Measurements from ENCODE around the gene ABCA4.

ABCA4 gene

GRCh38 chr1:94032637-94033036 is 88.3 kb downstream of the ABCA4 start:
- in situ Hi-C loops (cut with MboI; ENCODE audit: low sequenced_read_pairs): no loop called here

DNA sequence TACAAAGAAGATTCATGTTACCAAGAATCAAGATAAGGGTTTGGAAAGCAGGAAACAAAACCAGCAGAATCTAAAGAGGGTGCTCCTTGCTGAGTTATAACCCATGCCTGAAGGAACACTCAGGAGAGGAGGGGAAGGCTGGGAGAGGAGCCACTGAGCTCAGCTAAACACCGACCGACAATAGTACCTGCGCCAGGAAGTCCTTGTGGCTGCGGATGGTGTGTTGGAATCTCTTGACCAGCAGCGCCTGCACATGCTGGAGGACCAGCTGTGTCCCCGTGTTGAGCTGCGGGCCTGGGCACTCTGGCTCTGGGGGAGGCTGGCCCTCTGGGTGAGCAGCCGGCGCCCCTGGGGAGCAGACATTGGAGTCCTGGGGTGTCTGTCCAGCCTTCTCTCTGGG is 89.4 kb downstream of the ABCA4 start:
- in situ Hi-C loops (cut with MboI; ENCODE audit: low sequenced_read_pairs): no loop called here

DNA sequence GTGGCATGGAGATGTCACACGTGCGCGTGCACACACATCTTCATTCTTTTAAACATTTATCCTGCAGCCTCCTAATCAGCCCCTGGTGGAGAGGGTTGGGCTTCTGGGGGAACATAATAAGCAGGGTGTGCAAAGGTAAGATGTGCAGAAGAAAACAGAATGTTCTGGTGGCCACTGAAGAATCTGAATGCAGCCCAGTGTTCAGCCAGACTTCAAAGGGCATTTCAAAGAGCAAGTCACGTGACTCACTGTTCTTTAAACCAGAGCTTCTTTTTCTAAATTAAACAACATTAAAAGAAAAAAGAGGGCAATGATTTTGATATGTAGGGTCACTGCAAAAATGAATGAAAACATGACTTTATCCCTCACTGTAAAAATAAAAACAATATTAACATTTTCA is 89.8 kb downstream of the ABCA4 start:
- in situ Hi-C loops (cut with MboI; ENCODE audit: low sequenced_read_pairs): no loop called here

- in situ Hi-C loops (cut with MboI; ENCODE audit: low sequenced_read_pairs): no loop called here
Measured at GRCh38 chr1:94029130-94029993, 91.6 kb downstream of the ABCA4 start.

- in situ Hi-C loops (cut with MboI; ENCODE audit: low sequenced_read_pairs): no loop called here
Measured at GRCh38 chr1:94027721-94028515, 93.0 kb downstream of the ABCA4 start.

DNA sequence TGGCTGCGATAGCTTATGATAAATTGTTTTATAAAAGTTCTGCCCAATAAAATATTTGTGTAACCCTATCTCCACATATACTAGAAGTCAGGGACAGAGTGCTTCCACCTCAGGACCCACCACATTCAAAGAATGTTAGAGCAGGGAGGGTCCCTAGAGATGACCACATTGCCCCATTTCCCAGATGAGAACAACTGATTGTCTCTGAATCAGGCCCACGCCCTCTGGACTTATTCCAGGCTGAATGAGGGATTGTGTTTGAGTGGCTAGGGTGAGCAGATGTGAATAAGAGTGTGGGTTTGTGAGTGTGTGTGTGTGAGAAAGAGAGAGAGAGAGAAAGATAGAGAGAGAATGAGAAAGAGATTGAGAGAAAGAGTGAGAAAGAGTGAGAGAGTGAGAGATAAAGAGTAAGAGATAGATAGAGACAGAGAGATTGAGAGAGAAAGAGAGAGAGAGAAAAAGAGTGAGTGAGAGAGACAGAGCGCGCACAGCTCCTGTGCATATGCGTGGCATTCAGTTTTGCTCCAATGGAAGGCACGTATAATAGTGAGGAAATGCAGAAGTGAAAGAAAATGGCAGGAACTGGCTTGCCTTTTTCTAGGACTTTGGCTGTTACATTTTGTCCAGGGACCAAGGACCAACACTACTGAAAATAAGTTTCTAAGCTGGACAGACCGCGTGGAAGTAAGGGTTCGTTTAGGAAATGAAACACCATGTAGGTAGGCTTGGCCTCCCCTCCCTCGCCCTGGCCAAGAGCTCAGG is 94.1 kb downstream of the ABCA4 start:
- in situ Hi-C loops (cut with MboI; ENCODE audit: low sequenced_read_pairs): no loop called here

DNA sequence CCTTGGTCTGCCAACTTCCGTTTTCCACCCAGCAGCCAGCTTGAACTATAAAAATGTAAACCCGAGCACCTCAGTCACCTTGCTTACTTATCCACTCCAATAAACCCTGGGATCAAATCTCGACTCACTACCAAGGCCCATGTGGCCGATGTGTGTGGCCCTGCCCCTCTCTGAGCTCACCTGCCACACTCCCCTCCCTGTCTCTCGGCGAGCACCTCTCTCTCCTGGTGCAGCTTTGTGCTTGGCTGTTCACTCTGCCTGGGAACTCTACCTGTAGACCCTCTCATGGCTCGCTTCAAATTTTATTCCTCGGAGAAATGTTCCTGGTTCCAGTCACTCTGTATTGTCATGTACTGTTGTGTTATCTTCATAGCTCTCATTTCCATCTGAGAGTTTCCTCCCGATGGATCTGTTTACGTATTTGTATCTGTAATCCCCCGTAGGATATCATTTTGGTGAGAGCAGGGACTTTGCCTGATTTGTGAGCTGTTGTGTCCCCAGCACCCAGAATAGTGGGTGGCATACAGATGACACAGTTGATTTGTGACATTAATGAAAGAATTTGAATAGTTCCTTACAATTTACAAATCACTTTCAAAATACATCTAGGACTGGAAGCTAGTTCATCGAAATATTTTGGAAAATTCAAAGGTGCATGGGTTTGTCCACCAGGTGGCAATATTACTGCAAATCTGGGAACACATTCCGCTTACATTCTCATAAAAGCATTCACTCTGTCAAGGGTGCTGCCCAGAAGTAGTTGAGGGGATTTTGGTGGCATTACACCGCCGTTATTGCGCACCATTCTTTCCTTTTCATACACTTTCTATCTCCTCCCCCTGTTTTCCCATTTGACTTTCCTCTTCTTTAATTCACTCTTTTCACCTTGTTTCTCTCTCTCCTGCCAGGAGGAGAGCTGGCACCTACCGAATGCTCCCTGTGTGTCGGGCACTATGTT is 95.3 kb downstream of the ABCA4 start:
- in situ Hi-C loops (cut with MboI; ENCODE audit: low sequenced_read_pairs): no loop called here

GRCh38 chr1:94024104-94024792 is 96.7 kb downstream of the ABCA4 start:
- in situ Hi-C loops (cut with MboI; ENCODE audit: low sequenced_read_pairs): no loop called here

GRCh38 chr1:94022471-94023189 is 98.3 kb downstream of the ABCA4 start:
- in situ Hi-C loops (cut with MboI; ENCODE audit: low sequenced_read_pairs): no loop called here

DNA sequence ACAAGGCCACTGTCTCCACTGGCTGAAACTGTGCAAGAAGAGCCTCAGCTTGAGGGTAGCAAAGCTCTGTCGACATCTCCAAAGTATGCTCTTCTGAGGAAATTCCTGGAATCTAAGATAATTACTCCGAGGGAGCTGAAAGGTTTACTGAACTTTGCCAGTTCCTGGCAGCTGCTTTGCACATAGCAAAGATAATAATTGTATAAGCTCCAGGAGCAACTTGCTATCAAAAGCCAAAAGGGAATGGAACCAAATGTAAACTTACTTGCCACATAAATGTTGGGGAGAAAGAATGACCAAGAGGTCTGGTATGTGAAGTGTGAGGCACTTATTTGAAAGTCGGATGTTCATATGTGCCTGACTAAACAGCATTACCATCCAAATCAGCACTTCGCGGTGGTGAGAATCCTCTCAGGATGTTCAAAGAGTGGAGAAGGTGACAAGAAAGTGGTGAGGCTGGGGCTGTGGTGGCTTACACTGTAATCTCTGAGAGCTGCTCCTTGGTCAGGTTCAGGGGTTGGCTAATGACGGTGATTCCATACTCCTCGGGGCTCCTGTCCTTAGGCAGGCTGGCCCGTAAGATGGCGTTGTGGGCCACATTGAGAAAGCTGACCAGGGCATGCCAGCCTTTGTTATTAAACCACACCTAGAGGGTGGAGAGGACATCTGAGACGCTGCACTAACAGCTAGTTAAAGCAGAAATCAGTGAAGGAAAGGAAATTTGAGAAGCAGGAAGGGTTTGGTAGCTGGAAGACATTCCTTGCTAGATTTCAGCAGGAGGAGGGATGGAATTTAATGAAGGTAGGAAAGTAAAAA is 100.0 kb downstream of the ABCA4 start:
- in situ Hi-C loops (cut with MboI; ENCODE audit: low sequenced_read_pairs): no loop called here

- in situ Hi-C loops (cut with MboI; ENCODE audit: low sequenced_read_pairs): no loop called here
Measured at GRCh38 chr1:94019327-94019726, 101.6 kb downstream of the ABCA4 start.

GRCh38 chr1:94017155-94017829 is 103.7 kb downstream of the ABCA4 start:
- in situ Hi-C loops (cut with MboI; ENCODE audit: low sequenced_read_pairs): no loop called here

DNA sequence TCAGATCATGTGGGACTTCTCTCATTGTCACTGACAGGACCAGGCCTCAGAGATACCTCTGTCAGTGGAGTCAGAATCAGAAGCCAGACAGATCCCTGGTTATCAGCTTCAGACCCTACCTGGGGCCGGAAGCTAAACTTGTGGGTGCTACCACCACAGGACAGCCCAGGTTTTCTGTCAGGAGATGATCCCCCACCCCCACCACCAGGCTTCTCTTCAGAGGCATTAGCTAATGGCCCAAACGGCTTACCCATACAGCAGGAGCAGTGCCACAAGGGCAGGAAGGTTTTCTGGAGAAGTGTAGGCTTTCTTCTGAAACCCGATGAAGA is 105.5 kb downstream of the ABCA4 start:
- in situ Hi-C loops (cut with MboI; ENCODE audit: low sequenced_read_pairs): no loop called here

GRCh38 chr1:94014635-94015488 is 106.1 kb downstream of the ABCA4 start:
- in situ Hi-C loops (cut with MboI; ENCODE audit: low sequenced_read_pairs): no loop called here

GRCh38 chr1:94014087-94014486 is 106.9 kb downstream of the ABCA4 start:
- in situ Hi-C loops (cut with MboI; ENCODE audit: low sequenced_read_pairs): no loop called here

DNA sequence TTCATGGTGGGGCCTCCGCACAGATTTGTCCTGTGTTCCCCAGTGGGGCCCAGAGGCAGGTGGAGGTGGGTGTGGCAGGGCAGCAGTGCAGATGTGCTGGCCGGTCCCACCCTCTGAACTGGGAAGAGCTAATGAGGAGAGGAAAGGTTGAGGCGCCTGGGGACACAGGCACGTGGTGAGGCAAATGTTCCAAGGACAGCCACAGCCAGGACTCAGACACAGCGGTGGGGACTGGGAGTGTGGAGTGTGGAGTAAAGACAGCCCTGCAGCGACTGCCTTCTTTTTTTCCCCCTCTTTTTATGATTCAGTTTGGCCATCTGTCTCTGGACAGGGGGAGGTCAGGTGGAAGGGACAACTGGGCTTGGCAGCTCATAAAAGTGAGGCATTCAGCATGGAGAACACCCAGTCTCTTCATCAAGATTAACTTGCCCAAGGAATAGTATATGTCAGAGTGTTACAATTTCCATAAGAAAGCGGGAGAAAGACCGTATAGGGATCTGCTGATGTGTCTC is 107.5 kb downstream of the ABCA4 start:
- in situ Hi-C loops (cut with MboI; ENCODE audit: low sequenced_read_pairs): no loop called here

All from HL-60/S4 (cell line).